ENCODE measurements around the gene MINK1.

GRCh38 chr17:4839965-4840892 is 7.1 kb downstream of the MINK1 start:
- TF ChIP-seq POLR2A (IDR thresholded peaks at IDR 0.05), result no peak
- TF ChIP-seq CTCF (IDR thresholded peaks at IDR 0.05), result no peak
- no peak for TF ChIP-seq POLR2AphosphoS5 (IDR thresholded peaks at IDR 0.05; ENCODE audit: insufficient read depth in 1 of 2, low read depth in 1 of 2)
